Measurements from ENCODE around the gene MINAR2.

MINAR2 gene, protein sequence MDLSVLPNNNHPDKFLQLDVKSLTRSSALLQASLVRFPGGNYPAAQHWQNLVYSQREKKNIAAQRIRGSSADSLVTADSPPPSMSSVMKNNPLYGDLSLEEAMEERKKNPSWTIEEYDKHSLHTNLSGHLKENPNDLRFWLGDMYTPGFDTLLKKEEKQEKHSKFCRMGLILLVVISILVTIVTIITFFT

DNA sequence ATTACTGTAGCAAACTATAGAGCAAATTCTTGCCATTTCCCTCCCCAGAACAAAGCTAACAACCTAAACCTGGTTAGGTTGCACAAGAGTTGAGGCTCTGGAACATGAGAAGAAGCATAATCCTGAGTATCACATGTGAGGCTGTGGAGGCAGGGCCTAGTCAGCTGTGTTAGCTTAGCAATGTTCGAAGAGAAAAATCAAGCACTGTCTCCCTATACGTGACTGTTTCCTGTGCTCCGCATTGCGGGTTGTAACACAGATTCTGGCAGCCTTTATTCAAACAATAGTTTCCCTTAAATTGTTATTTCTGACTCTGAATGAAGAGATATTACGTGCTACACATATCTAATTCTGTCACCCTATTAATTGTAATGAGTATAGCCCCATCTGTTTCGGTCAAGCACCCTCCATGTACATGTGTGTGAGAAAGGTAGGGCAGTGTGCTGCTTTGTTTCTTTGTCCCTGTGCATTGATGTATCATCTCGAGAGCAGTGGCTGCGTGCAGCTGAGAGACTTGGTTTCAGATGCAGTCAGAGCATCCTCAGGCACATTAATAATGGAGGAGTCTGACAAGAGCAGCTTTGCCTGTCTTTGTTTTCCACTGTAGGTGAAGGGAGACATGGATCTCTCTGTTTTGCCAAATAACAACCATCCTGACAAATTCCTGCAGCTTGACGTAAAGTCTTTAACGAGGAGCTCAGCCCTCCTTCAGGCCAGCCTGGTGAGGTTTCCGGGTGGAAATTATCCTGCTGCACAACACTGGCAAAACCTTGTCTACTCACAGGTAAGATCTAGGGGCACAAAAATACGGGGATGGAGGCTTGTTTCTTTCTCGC is at the start of gene MINAR2:
MINAR2 (plus strand) TSS at position 523 of the 836 bp plus-strand sequence; CDS start at position 620, 97 bp downstream.
- DNase-seq: no peak

DNA sequence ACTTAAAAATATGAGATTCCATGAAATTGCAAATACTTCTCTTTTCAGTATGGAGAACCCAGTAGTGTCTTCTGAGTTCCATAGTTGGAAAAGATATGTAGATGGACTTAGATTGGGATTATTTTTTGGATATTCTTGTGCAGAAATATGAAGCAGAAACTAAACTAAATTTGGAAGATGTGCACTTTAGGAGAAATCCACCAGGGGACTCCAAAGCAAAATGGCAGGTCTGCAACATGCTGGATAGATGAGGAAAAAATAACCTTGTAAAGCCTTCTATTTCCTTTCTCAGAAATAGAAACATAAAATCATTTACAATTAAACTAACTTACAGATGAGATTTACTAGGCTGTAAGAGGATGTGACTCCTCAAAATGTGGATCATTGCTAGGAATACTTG is 49.2 kb upstream of the MINAR2 start:
- no peak for DNase-seq

DNA sequence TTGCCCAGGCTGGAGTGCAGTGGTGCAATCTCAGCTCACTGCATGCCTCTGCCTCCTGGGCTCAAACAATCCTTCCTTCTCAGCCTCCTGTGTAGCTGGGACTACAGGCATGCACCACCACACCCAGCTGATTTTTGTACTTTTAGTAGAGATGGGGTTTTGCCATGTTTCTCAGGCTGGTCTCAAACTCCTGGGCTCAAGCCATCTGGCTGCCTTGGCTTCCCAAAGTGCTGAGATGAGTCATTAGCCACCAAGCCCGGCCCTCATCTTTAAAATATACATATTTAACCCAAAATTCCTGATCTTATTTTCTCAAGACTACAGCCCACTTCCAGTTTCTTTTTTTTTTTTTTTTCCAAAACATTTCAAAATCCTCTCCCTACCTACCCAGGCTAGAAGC is 31.7 kb upstream of the MINAR2 start:
- no peak for DNase-seq

DNA sequence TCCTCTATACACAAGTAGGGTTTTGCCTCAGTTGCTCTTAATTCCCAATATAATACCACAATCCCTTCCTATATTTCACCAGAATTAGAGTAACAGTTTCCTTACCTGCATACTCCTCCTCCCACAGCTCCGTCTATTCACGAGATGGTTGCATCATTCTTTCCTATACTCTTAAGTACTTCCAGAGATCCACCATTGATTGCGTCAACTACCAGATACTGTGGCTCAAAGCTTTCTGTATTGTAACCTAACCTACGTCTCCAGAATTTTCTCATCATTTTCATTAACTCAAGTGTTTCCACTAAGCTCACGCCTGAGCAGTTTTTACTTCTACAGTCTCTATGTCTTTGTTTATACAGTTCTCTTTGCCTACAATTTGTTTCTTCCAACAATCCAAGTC is 31.2 kb upstream of the MINAR2 start:
- no peak for DNase-seq

DNA sequence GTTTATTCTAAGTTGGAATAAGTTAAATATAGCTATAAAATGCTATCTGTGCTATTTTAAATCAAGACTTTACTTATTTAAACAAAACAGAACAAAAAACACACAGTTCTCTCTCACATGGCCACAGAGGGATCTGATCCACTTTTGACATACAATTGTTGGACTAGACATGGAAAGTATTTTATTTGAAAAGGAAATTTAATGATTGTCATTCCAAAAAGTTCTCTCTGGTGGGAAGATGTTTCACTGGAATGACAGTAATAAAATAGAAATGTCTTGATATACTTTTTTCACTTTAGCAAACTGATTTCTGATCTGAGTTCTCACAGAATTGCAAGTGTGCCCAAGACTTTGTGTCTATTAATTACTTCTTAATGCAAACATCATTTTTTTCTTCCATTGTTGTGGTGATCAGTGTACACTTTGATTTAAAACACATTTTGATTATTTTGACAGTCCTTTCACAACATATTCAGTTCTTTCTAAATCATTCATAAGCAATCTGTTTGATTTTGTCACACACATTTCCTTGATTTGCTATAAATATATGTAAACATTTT is 30.1 kb upstream of the MINAR2 start:
- no peak for DNase-seq

DNA sequence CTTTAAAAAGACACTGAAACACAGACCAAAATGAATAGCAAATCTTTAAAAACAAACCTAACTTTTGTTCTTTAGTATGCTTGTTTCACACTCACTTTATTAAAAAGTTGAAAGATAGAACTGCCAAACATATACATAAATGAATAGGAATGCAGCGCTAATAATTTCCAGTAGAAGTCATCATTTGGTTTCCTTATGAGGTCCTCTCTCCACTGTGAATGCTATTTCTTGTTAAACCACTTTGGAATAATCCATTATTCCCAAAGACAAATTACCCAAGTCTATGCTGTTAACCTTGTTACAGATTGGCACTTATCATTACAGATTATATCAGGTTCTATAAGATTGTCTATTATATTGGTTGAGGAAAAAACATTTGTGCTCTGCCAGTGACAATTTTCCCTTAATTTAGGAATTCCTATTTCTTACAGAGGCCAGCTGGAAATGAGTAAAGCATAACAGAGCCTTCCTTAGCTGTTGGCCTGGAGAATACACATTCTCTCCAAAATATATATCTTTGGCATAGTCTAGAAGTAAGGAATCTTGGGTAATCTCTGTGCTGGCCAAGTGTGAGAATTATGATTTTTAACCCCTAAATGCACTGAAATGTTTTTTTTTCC is 29.3 kb upstream of the MINAR2 start:
- no peak for DNase-seq

DNA sequence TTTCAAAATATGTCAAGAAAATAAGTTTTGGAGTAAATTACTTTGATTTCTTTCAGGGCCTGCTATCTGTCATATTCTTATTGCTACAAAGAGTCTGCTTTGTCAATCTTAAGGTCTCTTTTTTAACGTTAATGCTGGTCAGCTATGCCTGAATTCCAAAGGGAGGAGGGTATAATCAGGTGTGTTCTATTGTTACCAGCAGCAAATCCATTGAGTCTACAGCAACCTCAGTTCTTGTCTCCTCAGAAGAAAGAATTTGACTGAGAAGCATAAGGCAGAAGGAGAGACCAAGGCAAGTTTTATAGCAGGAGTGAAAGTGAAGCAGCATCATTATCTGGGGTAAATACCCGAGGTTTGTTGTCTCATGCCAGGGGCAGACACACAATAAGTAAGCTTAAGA is 23.7 kb upstream of the MINAR2 start:
- DNase-seq: no peak

DNA sequence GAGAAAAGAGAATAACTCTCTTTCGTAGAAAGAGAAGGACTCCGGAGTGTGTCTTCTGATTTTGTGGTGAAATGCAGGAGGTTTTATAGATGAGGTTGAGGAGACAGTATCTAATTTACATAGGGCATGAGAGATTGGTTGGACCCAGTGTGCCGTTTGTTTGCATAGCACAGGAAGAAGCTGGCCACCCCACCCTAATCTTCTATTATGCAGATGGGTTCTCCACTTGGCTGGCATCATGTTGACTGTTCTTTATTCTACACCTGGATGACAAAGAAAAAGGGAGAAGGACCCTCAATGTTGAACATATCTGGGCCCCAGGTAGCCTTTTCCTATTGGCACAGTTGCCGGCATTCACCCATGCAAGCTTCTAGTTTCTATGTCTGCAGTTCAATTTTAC is 23.2 kb upstream of the MINAR2 start:
- DNase-seq: no peak

DNA sequence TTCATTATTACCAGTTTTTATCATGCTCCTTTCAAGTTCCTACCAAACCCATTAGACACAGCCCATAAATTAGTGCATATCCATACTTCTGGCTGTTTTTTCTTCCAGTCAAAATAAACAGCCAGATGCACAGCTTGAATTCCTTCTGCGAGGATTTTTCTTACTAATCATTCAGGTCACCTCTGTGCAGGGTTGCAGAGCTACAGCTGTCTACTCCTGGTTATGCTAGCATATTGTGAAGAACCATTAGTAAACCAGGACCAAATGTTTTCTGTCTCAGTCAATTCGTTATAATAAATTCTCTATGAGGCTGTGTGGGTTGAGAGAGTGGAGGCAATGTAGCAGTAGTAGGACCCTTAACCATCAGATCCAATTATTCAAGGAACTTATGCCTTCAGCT is 8.1 kb upstream of the MINAR2 start:
- no peak for DNase-seq

DNA sequence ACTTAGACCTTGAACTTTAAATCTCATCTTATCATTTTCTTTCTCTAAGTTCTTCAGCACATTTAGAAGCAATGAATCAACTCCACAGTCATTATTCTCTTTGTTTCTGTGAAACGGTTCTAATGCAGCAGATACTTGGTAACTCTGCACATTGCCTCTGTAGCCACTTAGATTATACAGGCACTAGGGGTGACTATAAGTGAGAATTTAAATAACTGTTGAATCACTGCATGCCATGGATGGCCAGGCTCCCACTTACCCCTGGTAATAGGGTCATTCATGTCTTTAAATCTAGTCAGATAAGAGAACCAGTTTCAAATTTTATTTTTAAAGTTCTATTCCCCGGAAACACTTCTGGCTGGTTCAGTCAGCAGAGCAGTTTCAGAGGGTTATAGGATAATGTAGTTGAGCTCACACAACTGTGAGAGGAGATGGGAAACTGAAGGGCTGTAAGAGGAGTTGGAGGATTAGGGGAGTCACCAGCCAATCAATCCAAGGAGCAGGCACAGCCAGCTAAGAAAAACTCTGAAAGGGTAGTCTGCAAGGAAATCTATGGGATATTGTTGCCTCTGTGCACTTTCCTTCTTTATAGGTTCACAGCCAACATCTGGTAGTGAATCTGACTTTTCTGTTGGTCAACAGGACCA is 4.2 kb upstream of the MINAR2 start:
- DNase-seq: no peak

DNA sequence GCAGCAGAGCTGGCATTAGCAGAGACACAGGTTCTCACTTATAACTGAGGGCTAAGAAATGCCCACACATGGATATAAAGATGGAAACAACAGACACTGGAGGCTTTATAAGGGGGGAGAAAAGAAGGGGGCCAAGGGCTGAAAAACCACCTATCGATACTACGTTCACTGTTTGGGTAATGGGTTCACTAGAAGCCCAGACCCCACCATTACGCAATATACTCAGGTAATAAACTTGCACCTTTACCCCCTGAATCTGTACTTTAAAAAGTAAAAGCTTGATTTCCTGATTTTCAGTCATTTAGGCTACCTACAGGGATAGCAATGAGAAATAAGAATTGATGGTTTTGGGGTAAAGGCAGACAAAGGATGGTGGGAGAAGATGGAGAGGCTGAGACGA is 1.9 kb upstream of the MINAR2 start:
- DNase-seq: no peak

DNA sequence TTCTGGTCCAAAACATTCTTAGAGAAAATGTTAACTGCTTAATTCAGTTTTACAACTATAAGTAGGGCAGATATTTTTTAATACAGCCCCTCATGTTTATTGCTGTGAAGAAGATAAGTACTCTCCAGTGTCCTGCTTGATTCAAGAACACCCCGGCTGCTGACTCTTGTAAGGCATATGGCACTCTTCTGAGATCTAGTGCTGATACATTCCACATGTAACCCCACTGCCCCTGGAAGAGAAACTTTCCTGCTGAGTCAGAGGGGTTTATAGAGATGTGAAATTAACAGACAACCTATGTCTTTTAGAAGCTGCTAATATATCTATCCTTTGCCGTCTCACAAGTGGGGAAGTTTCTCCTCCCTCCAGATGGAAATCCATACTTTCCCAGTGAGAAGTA is 1.0 kb upstream of the MINAR2 start:
- DNase-seq: no peak

DNA sequence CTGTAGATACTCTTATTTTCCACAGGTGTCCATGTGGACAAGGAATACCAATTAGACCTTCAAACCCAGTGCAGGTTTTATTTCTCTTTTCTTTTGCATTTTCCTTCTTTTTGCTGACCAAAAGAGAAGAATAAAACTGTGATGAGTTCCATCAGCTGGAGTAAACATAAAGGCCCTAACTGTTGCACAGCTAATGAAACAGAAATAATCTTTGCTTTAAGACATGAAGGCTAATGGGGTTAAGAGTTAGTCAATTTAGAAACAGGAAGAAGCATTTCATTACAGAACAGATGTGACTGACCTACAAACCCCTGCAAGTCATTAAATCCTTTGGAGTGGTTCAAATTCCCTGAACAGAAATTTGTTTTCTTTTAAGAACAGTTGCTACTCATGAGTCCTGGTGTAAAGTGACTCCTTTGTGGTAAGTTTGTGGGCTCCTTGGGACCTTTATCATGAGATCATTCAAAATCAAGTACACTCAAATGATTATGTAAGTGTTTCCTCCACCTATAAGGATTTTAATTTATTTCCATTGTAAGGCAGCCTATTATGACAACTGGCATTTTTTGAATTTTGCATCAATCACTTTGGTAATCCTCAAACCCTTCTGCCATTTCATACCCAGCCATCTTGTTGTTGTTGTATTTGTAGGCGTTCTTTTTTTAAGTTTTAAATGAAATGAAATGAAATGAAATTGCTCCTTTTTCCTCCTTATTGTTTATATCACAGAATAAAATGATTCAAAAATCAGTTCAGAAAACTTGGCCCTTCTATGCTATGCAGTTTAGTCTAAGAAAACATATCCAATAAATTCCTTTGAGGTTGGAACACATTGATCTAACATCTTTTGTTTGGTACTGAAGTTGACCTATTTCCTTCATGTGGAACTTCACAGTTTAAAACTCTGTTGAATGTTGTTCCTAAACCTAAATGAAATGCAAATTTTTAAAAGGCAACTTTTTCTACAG is 1.3 kb downstream of the MINAR2 start:
- DNase-seq: no peak

DNA sequence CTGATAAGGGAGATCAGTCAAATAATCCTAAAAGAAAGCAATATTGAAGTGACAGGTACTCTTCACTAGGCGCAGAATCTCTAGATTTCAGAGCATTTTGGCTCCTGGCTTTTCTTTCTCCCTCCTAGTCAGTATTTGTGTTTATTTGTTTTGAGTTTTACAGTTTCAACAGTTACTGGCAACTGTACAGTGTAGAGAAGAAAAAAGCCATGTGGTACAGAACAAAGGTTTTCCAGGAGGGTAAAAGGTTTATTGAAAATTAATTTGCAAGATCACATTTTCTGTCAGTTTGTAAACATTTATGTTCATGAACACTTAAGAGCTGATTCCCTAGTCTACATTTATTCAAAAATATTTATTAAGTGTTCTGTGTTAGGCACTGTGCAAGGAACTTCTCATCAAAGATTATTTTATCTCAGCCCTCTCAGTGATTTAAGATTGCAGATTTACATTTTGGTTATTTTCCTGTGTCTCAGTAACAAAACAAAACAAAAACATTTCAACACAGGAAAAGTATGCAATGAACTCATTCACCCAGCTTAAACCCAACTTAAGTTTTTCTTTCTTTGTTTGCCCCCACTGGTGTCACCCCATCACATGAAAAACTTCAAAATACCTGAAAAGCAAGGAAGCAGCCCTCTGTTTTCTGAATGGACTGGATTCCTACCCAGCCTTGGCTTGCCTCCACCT is 12.9 kb downstream of the MINAR2 start:
- DNase-seq: no peak

DNA sequence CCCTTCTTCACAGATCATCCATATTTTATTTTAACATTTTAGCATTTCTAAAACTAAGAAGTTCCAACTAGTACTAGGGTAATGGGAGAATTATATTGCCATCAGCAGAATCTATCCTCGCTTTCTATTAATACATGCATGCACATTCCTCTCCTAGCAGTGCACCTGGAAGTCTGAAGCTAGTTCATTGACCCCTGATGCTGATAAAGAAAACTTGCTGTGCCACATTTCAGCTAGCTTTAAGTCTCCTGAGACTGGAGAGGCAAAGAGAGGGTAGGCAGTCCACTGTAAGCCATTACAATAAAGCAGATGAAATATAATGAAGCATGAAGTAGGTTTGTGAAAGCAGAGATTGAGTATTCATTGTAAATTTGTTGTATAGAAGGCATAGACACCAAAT is 15.8 kb downstream of the MINAR2 start:
- DNase-seq: no peak

DNA sequence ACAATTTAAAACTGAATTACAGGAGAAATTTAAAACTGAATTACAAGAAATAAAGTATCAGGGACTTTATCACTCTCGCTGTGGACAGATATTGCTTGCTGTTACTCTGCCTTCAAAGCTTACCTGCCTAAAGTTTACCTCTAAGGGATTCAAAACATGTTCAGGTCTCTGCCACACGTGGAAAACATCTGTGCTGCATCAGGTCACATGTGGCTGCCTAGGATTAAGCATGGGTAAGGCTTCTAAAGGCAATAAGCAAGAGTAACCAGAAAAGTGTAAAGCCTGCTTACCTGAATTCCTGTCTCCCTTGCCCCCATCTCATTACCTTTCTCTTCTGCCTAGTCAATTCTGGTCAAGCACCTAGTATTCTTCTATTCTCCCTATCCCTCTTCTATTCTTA is 18.9 kb downstream of the MINAR2 start:
- DNase-seq: no peak

DNA sequence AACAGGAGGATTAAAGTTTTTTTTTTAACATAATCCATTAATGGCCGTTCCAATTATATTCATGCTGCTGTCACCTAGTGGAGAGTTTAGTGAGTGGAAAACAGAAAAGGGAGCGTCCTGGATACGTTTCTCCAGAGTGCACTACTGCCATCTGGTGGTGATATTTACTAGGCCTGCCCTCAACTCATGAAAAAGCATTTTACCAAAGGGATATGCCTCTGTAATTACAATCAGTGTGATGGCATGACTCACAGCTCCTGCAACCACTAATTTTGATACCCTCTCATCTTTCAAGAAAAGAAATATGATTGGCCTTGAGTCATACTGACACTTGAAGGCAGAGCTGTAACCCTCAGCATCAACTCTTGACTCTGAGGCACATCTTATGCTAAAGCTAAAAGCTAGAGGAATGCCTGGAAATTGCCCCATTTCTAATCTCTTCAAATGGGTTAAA is 20.1 kb downstream of the MINAR2 start:
- DNase-seq: peak; percentile 89

DNA sequence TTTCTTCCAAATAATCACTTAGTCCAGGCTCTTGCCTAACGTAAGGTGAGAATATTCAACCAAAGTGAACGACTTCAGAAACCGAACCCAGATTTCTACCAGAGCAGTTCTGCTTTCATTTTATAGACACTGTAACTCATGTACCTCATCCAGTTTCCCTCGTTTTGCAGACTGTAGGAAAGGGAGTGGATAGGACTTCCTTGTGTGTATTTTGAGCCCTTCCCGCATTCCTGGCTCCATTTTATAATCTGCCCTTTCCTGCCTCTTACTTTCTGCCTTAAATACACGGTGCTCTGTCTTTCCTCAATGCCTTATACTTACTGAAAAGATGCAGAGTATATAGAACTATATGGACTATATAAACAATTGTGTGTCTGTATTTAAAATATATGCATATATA is 20.8 kb downstream of the MINAR2 start:
- no peak for DNase-seq

DNA sequence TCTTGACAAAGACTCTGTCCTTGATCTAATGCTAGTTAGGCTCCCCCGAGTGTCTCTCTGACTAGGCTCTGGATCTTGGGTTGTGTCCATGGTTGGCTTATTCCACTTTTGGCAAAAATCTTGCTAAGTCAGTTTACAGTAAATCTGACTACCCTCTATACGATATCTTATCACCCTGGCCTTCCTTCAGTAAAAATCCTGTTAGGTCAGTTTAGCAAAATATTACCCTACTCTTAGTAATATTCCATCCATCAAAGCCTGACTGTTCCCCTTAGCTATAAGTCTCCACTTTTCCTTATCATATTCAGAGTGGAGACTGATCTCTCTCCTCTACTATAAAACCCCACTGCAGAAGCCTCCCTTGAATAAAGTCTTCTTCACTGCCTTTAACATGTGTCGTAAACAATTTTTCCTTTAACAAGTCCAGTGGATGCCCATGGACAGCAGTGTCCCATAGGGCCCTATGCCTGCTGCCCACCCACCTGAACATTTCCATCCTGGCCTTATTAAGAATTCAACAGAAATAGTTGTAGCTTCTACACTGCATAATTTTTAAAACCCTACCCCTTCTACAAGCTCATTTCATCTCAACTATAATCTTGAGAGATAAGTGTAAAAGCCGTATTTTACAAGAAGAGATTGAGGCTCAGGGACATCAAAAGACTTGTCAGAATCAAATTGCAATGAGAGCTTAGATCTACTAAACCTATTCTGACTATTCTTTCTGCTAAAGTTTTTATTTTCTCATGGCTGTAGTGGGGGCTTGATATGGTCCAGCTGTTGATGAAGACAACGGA is 22.3 kb downstream of the MINAR2 start:
- DNase-seq: no peak

DNA sequence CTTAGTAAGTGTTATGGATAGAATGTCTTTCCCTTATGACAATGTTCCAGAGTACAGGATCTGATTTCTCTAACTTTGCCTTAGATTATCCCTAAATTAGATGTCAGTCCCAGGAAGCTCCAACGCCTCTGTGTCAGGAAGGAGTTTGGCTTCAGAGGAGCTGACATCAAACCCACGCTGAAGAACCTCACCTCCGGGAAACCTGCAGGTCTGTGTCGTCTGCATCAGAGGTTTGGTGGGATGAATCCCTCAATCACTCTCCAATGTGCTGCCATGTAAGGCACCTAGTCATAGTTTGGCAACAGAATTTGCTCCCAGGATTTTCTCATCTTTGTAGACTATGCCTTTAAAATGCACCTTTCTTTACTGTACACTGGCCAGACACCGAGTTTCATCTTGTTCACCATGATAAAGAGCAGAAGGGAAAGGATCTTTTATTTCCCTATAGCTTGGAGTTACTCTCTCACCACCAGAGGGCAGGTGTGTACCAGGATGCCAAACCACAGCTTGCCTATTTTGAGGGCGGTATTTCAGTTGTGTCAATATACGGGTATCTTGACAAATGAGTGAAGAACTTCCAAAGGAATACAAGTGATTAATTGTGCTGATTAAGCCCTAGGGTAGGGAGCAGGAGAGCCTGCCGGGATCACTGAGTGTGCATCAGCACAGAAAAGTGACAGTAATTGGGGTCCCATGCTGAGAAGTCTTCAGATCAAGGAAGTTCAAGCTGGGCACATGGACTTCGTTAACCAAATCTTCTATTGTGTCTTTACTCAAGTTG is 23.4 kb downstream of the MINAR2 start:
- peak; percentile 54 for DNase-seq
